Activated CD4-positive, alpha-beta T cell treated with anti-CD3 and anti-CD28 coated beads, Interleukin-2, amount 50 U/mL, for 1 hour (primary cell): ENCODE data around the gene ZNF883.

Experiments used
- DNase-seq: peaks from one replicate; pipeline ENCODE4 v3.0.0-alpha.2; 2020

The ZNF883 gene

GRCh38 chr9:112917047-112917986, 94.7 kb downstream of the ZNF883 start:
- no peak for DNase-seq

- no peak for DNase-seq
Measured at GRCh38 chr9:112914524-112914923, 97.5 kb downstream of the ZNF883 start.

- DNase-seq, result no peak
Measured at GRCh38 chr9:112913326-112913725, 98.7 kb downstream of the ZNF883 start.

GRCh38 chr9:112912636-112913035, 99.4 kb downstream of the ZNF883 start:
- DNase-seq, result no peak

GRCh38 chr9:112911736-112912135, 100.3 kb downstream of the ZNF883 start:
- DNase-seq, result no peak
